Tibial nerve (tissue), 4 donors: Measurements from ENCODE around the gene RNF111.

ENCODE experiments used
- EP300 ChIP-seq, 2 donors: sonication (generic); formaldehyde crosslinking; IDR thresholded peaks; one replicate each; pipeline ENCODE4 v1.6.1; 2017; ENCODE audit warnings: antibody characterized with exemption in 2 of 2, mild to moderate bottlenecking in 1 of 2
- POLR2A ChIP-seq, 2 donors: fragments of 450-650 bp; IDR thresholded peaks; one replicate each; pipeline ENCODE4 v1.6.1; 2017; ENCODE audit warnings: antibody characterized with exemption in 2 of 2, mild to moderate bottlenecking in 2 of 2, moderate library complexity in 2 of 2
- TF ChIP-seq, protein P1 (sequence below), 5 experiments: fragments of 200-600 bp in 3 of 5; fragments of 450-650 bp in 2 of 5; sonication (generic) in 3 of 5; IDR thresholded peaks; one replicate each; pipeline ENCODE4 v1.5.1; 2016 to 2019; ENCODE audit warnings: antibody characterized with exemption in 5 of 5, mild to moderate bottlenecking in 3 of 5, moderate library complexity in 2 of 5

GRCh38 chr15:58958811-58959210 is 28.7 kb upstream of the RNF111 start:
- TF ChIP-seq, protein P1, sequence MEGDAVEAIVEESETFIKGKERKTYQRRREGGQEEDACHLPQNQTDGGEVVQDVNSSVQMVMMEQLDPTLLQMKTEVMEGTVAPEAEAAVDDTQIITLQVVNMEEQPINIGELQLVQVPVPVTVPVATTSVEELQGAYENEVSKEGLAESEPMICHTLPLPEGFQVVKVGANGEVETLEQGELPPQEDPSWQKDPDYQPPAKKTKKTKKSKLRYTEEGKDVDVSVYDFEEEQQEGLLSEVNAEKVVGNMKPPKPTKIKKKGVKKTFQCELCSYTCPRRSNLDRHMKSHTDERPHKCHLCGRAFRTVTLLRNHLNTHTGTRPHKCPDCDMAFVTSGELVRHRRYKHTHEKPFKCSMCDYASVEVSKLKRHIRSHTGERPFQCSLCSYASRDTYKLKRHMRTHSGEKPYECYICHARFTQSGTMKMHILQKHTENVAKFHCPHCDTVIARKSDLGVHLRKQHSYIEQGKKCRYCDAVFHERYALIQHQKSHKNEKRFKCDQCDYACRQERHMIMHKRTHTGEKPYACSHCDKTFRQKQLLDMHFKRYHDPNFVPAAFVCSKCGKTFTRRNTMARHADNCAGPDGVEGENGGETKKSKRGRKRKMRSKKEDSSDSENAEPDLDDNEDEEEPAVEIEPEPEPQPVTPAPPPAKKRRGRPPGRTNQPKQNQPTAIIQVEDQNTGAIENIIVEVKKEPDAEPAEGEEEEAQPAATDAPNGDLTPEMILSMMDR (IDR thresholded peaks at IDR 0.05), result no peak
- TF ChIP-seq EP300 (IDR thresholded peaks at IDR 0.05) (no peak), POLR2A (IDR thresholded peaks at IDR 0.05) (no peak)
